ENCODE data around the gene GRM4.

Gene GRM4

GRCh38 chr6:34003962-34004361 is 141.9 kb downstream of the GRM4 start:
- no peak for DNase-seq (ENCODE audit: low read depth, low spot score)
- no peak overlapping the region for H3K4me3 ChIP-seq
- no peaks in the 10 kb centered on the region for H3K9me3 ChIP-seq (ENCODE audit: low read depth, low read length)
- no peaks in the 10 kb centered on the region for H3K36me3 ChIP-seq (ENCODE audit: insufficient read depth, low read length)
- no peak overlapping the region for H3K9ac ChIP-seq (ENCODE audit: insufficient read length)
- H3K27ac ChIP-seq: no peak overlapping the region
- TF ChIP-seq EZH2 (IDR thresholded peaks at IDR 0.05) (no peak), FOXP2 (optimal IDR thresholded peaks at IDR 0.05; ENCODE audit: control extremely low read depth, extremely low read length, insufficient read depth) (no peak), POLR2AphosphoS5 (IDR thresholded peaks at IDR 0.05; ENCODE audit: borderline replicate concordance, low read depth, low read length) (no peak)

- H3K9ac ChIP-seq (ENCODE audit: insufficient read length): no peak overlapping the region
- no peak overlapping the region for H3K27ac ChIP-seq
- H3K9me3 ChIP-seq (ENCODE audit: low read depth, low read length): no peaks in the 10 kb centered on the region; the same call in 1 of the 2 replicates
- no peak overlapping the region for H3K4me3 ChIP-seq
- no peaks in the 10 kb centered on the region for H3K36me3 ChIP-seq (ENCODE audit: insufficient read depth, low read length)
- DNase-seq (ENCODE audit: low read depth, low spot score): no peak
- no peak for TF ChIP-seq FOXP2 (optimal IDR thresholded peaks at IDR 0.05; ENCODE audit: control extremely low read depth, extremely low read length, insufficient read depth)
- TF ChIP-seq POLR2AphosphoS5 (IDR thresholded peaks at IDR 0.05; ENCODE audit: borderline replicate concordance, low read depth, low read length): no peak
- TF ChIP-seq EZH2 (IDR thresholded peaks at IDR 0.05): no peak
Measured at GRCh38 chr6:34001706-34002621, 143.9 kb downstream of the GRM4 start.

GRCh38 chr6:34000281-34000680 is 145.6 kb downstream of the GRM4 start:
- H3K27ac ChIP-seq: no peak overlapping the region
- H3K4me3 ChIP-seq: no peak overlapping the region
- no peak overlapping the region for H3K9ac ChIP-seq (ENCODE audit: insufficient read length)
- no peak for TF ChIP-seq EZH2 (IDR thresholded peaks at IDR 0.05)
- H3K36me3 ChIP-seq (ENCODE audit: insufficient read depth, low read length): no peaks in the 10 kb centered on the region
- no peaks in the 10 kb centered on the region; the same call in 1 of the 2 replicates for H3K9me3 ChIP-seq (ENCODE audit: low read depth, low read length)
- no peak for DNase-seq (ENCODE audit: low read depth, low spot score)

GRCh38 chr6:33999567-33999966 is 146.3 kb downstream of the GRM4 start:
- Histone ChIP-seq H3K9me3 (ENCODE audit: low read depth, low read length) (no peaks in the 10 kb centered on the region; the same call in 1 of the 2 replicates), H3K27ac (no peak overlapping the region), H3K9ac (ENCODE audit: insufficient read length) (no peak overlapping the region), H3K4me3 (no peak overlapping the region), H3K36me3 (ENCODE audit: insufficient read depth, low read length) (no peaks in the 10 kb centered on the region)
- TF ChIP-seq POLR2AphosphoS5 (IDR thresholded peaks at IDR 0.05; ENCODE audit: borderline replicate concordance, low read depth, low read length) (no peak), FOXP2 (optimal IDR thresholded peaks at IDR 0.05; ENCODE audit: control extremely low read depth, extremely low read length, insufficient read depth) (no peak), EZH2 (IDR thresholded peaks at IDR 0.05) (no peak)
- no peak for DNase-seq (ENCODE audit: low read depth, low spot score)

GRCh38 chr6:33998660-33999059 is 147.2 kb downstream of the GRM4 start:
- Histone ChIP-seq H3K9me3 (ENCODE audit: low read depth, low read length) (no peaks in the 10 kb centered on the region; the same call in 1 of the 2 replicates), H3K27ac (no peak overlapping the region), H3K36me3 (ENCODE audit: insufficient read depth, low read length) (no peaks in the 10 kb centered on the region), H3K9ac (ENCODE audit: insufficient read length) (no peak overlapping the region), H3K4me3 (no peak overlapping the region)
- no peak for DNase-seq (ENCODE audit: low read depth, low spot score)
- TF ChIP-seq EZH2 (IDR thresholded peaks at IDR 0.05): no peak
- no peak for TF ChIP-seq FOXP2 (optimal IDR thresholded peaks at IDR 0.05; ENCODE audit: control extremely low read depth, extremely low read length, insufficient read depth)
- TF ChIP-seq POLR2AphosphoS5 (IDR thresholded peaks at IDR 0.05; ENCODE audit: borderline replicate concordance, low read depth, low read length): no peak

GRCh38 chr6:33997265-33997664 is 148.6 kb downstream of the GRM4 start:
- no peaks in the 10 kb centered on the region; the same call in 1 of the 2 replicates for H3K9me3 ChIP-seq (ENCODE audit: low read depth, low read length)
- no peak overlapping the region for H3K27ac ChIP-seq
- TF ChIP-seq EZH2 (IDR thresholded peaks at IDR 0.05) (no peak), POLR2AphosphoS5 (IDR thresholded peaks at IDR 0.05; ENCODE audit: borderline replicate concordance, low read depth, low read length) (no peak), FOXP2 (optimal IDR thresholded peaks at IDR 0.05; ENCODE audit: control extremely low read depth, extremely low read length, insufficient read depth) (no peak)
- no peak for DNase-seq (ENCODE audit: low read depth, low spot score)
- H3K36me3 ChIP-seq (ENCODE audit: insufficient read depth, low read length): no peaks in the 10 kb centered on the region
- no peak overlapping the region for H3K4me3 ChIP-seq
- H3K9ac ChIP-seq (ENCODE audit: insufficient read length): no peak overlapping the region

GRCh38 chr6:33996120-33996475 is 149.8 kb downstream of the GRM4 start:
- no peak for DNase-seq (ENCODE audit: low read depth, low spot score)
- no peaks in the 10 kb centered on the region; the same call in 1 of the 2 replicates for H3K9me3 ChIP-seq (ENCODE audit: low read depth, low read length)
- H3K9ac ChIP-seq (ENCODE audit: insufficient read length): no peak overlapping the region
- TF ChIP-seq FOXP2 (optimal IDR thresholded peaks at IDR 0.05; ENCODE audit: control extremely low read depth, extremely low read length, insufficient read depth) (no peak), EZH2 (IDR thresholded peaks at IDR 0.05) (no peak), POLR2AphosphoS5 (IDR thresholded peaks at IDR 0.05; ENCODE audit: borderline replicate concordance, low read depth, low read length) (no peak)
- no peaks in the 10 kb centered on the region for H3K36me3 ChIP-seq (ENCODE audit: insufficient read depth, low read length)
- no peak overlapping the region for H3K27ac ChIP-seq
- H3K4me3 ChIP-seq: no peak overlapping the region

GRCh38 chr6:33995309-33996119 is 150.4 kb downstream of the GRM4 start:
- Histone ChIP-seq H3K36me3 (ENCODE audit: insufficient read depth, low read length) (no peaks in the 10 kb centered on the region), H3K27ac (peak overlapping the region; percentile 58), H3K9me3 (ENCODE audit: low read depth, low read length) (no peaks in the 10 kb centered on the region; the same call in 1 of the 2 replicates), H3K9ac (ENCODE audit: insufficient read length) (peak overlapping the region; percentile 51), H3K4me3 (peak overlapping the region; percentile 61)
- TF ChIP-seq POLR2AphosphoS5 (IDR thresholded peaks at IDR 0.05; ENCODE audit: borderline replicate concordance, low read depth, low read length) (peak; percentile 44; the same call in 1 of the 2 replicates), FOXP2 (optimal IDR thresholded peaks at IDR 0.05; ENCODE audit: control extremely low read depth, extremely low read length, insufficient read depth) (no peak), EZH2 (IDR thresholded peaks at IDR 0.05) (no peak)
- no peak for DNase-seq (ENCODE audit: low read depth, low spot score)

Data from SK-N-MC (cell line).